GM12865 (cell line): ENCODE data around the gene TMPRSS12.
"Not testable (repeated sequence)": the region's sequence is repeated elsewhere in the genome, so short reads cannot be mapped to it uniquely, and the experiment has no call there.

Experiments
- DNase-seq: peaks from one replicate; pipeline ENCODE4 v3.0.0; 2010; ENCODE audit warnings: low read depth
- H3K4me3 ChIP-seq: 2 replicates; pipeline ENCODE4 v1.5.1; 2011; ENCODE audit warnings: mild to moderate bottlenecking, low read depth, low read length, control low read depth
- TF ChIP-seq, protein P1 (sequence below): IDR thresholded peaks from 2 replicates; pipeline ENCODE4 v1.5.1; 2011; ENCODE audit warnings: low read length, control low read depth, low read depth, inconsistent platforms; ENCODE audit not compliant: insufficient read depth; ENCODE audit errors: missing control alignments

The TMPRSS12 gene, protein sequence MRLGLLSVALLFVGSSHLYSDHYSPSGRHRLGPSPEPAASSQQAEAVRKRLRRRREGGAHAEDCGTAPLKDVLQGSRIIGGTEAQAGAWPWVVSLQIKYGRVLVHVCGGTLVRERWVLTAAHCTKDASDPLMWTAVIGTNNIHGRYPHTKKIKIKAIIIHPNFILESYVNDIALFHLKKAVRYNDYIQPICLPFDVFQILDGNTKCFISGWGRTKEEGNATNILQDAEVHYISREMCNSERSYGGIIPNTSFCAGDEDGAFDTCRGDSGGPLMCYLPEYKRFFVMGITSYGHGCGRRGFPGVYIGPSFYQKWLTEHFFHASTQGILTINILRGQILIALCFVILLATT

DNA sequence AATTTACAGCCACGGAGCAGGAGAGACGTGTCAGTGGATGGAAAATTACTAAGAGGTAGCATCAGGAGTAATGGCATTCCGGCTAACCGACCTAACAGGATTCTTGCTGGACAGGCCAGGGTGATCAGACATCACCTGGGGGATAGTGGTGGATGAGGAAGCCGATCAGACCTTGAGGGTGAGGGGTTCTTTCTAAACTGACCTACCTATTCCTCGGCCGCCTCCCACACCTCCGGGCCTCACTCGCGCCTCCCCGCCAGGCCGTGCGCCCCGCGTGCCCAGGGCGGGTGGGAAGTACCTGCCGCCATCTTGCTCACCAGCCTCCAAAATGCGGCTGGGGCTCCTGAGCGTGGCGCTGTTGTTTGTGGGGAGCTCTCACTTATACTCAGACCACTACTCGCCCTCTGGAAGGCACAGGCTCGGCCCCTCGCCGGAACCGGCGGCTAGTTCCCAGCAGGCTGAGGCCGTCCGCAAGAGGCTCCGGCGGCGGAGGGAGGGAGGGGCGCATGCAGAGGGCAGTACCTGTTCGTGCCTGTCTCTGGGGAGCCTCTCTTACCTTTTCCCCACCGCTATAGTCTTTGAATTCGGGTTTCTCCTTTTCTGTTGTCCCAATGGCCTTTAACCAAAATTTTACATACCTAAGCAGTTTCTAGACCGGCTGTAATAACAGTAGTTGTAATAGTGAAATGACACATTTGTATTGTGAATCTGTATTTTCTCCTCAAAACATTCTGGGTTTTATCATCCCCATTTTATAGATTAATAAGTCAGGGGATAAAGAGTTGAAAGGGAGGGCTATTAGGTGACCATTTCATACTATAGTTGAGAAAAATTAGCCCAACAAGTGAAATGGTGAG is at the start of gene TMPRSS12:
TSS of gene TMPRSS12 (plus strand) at position 290 of the 857 bp plus-strand sequence. CDS start at position 329, 39 bp downstream.
- H3K4me3 ChIP-seq, result no peak within 1 kb of the TSS
- no peak for DNase-seq
- TF ChIP-seq, protein P1, sequence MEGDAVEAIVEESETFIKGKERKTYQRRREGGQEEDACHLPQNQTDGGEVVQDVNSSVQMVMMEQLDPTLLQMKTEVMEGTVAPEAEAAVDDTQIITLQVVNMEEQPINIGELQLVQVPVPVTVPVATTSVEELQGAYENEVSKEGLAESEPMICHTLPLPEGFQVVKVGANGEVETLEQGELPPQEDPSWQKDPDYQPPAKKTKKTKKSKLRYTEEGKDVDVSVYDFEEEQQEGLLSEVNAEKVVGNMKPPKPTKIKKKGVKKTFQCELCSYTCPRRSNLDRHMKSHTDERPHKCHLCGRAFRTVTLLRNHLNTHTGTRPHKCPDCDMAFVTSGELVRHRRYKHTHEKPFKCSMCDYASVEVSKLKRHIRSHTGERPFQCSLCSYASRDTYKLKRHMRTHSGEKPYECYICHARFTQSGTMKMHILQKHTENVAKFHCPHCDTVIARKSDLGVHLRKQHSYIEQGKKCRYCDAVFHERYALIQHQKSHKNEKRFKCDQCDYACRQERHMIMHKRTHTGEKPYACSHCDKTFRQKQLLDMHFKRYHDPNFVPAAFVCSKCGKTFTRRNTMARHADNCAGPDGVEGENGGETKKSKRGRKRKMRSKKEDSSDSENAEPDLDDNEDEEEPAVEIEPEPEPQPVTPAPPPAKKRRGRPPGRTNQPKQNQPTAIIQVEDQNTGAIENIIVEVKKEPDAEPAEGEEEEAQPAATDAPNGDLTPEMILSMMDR, result no peak

DNA sequence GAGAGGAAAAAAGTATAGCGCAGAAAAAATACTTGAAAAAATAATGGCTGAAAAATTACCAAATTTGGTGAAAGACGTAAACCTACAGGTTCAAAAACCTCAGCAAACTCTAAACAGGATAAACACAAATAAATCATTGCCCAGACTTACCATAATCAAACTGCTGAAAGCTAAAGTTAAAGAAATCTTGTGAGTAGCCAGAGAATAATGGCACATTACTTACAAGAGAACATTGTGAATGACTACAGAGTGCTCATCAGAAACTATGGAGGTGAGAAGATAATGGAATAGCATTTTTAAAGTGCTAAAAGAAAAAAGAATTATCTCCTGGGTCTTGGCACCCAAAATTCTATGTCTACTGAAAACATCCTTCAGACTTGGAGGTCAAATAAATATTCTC is 42.8 kb upstream of the TMPRSS12 start:
- TF ChIP-seq, protein P1, result no peak
- H3K4me3 ChIP-seq, result no peak overlapping the region
- no peak for DNase-seq

DNA sequence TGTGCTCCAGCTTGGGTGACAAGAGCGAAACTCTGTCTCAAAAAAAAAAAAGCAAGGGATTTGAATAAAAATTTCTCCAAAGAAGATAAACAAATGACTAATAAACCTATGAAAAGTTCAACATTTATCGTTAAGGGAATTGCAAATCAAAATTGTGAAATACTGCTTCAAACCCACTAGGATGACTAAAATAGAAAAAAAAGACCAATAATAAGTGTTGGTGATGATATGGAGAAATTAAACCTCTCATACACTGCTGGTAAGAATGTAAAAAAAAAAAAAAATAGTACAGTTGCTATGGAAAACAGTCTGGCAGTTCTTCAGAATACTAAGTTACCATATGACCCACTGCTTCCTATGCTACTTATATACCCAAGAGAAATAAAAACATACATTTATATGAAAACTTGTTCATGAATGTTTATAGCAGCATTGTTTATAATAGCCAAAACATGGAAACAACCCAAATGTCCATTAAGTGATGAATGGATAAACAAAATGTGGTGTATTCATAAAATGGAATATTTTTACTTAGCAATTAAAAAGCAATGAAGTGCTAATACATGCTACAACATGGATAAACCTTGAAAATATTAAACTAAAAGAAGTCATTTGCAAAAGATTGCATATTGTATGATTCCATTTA is 39.4 kb upstream of the TMPRSS12 start:
- no peak for DNase-seq
- TF ChIP-seq, protein P1, result no peak
- H3K4me3 ChIP-seq, result no peak overlapping the region

DNA sequence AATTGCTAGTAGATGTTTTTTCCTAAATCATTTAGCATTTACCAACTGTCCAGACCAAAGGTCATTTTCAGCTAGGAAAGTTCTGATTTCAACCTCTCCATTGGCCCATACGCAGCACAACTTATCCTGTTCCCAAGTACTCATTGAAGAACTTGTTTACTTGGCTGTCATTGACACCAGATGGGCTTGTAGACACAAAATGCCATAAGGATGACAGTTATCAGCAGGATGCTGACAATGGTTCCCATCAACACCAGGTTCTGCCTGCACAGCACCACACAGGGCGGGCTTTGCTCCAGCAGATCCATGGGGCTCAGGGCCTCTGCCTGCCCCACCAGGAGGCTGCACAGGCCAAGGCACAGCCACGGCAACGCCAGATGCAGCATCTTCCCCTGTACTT is 36.5 kb upstream of the TMPRSS12 start:
- TF ChIP-seq, protein P1, result no peak
- no peak overlapping the region for H3K4me3 ChIP-seq
- no peak for DNase-seq

DNA sequence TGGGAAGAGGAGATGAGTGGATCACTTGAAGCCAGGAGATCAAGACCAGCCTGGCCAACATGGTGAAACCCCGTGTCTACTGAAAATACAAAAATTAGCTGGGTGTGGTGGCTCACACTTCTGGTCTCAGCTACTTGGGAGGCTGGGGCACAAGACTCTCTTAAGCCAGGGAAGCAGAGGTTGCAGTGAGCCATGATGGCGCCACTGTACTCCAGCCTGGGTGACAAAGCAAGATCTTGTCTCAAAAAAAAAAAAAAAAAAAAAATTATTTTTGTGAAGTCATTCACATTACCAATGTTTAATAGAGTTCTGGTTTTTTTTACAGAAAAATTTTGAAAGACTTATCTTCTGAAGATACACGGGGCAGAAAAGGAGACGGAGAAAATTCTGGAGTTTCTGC is 33.6 kb upstream of the TMPRSS12 start:
- not testable (repeated sequence) for DNase-seq, H3K4me3 ChIP-seq

DNA sequence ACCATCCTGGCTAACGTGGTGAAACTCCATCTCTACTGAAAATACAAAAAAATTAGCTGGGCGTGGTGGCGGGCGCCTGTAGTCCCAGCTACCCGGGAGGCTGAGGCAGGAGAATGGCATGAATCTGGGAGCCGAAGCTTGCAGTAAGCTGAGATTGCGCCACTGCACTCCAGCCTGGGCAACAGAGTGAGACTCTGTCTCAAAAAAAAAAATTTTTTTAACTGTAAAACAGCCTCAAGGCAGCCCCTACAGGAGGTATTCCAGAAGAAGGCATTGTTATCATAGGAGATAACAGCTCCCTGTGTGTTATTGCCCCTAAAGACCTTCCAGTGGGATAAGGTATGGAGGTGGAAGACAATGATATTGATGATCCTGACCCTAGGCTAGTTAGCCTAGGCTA is 27.8 kb upstream of the TMPRSS12 start:
- not testable (repeated sequence) for DNase-seq, H3K4me3 ChIP-seq

DNA sequence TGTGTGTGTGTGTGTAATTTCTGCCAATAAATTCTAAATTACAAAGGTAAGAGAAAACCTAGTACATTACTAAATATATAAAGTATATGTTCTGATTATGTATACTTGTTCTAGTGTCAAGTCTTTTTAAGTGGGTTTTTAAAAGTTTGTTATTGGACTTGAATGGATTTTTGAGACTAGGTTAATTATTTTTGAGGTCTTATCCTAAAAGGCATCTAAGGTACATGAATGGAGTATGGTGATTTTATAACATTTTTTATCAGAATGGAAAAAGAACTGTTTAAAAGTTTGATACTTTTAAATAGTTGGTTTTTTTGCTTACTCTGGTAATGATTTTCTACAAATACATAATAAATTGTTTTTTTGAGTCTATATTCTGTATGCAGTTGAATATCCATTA is 22.5 kb upstream of the TMPRSS12 start:
- TF ChIP-seq, protein P1, result no peak
- no peak for DNase-seq

More for the DNA sequence above, 22.5 kb upstream of the TMPRSS12 start:
- H3K4me3 ChIP-seq, result no peak overlapping the region
